GM18861 (cell line): Measurements from ENCODE around the gene CPA1.
A peak's percentile ranks its signal among the peaks of the same experiment; 100 is the strongest.

Experiments used
- ATAC-seq: cut with Tn5 transposase; IDR thresholded peaks from one replicate; pipeline ENCODE4 v1.9.1; 2021; ENCODE audit not compliant: unreplicated experiment

CPA1 gene

DNA sequence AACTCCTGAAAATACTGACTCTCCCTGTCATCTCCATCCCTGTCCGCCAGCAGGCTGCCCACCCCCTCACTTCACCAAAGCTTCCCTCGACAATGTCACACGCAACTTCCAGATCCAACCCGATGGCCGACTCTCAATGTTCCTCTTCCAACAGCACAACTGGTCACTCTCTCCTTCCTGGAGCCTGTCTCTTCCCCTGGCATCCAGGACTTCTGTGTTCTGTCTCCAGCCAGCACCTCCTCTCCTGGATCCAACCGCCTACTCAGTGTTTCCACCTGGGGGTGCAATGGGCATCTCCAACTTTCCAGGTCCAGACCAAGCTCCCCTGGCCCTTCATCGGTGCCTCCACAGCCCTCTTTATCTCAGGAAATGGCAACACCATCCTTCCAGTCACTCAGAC is 27.1 kb upstream of the CPA1 start:
- ATAC-seq: no peak

DNA sequence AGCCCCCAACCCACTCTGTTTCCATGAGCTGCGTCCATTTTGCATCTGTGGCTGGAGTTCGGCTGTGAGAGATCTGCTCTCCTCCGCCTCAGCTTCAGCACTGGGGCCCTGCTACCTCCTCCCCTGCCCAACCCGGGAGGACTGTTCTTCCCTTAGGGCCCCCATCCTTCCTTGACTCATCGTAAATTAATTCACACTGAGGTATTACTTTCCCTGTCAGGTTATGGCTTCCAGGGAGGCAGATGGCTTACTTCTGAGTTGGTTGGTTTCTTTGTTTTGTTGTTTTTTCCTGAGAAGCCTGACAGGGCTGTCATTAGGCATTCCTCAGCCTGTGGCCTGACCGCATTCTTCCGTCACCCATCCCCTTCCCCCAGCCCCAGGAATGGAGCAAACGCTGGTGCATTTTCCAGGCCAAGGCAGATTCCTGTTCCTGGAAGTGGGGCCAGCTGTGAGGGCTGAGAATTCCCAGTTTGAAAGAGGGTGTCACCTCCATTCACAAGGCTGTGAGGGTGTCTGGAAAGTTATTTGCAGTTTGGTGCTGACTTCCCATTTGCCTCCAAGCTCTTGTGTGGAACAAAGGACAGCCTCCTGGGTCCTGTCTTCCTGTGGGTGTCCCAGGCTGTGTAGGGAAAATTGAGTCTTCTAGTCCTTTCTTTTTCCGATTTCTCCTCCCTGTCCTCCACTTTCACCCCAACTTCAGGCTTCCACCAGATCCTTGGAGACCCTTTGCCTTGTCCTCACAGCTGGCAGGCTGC is 24.0 kb upstream of the CPA1 start:
- ATAC-seq: no peak

GRCh38 chr7:130356876-130357611 is 23.2 kb upstream of the CPA1 start:
- ATAC-seq: no peak

- ATAC-seq: no peak
Observed at GRCh38 chr7:130358471-130358870, 21.8 kb upstream of the CPA1 start.

DNA sequence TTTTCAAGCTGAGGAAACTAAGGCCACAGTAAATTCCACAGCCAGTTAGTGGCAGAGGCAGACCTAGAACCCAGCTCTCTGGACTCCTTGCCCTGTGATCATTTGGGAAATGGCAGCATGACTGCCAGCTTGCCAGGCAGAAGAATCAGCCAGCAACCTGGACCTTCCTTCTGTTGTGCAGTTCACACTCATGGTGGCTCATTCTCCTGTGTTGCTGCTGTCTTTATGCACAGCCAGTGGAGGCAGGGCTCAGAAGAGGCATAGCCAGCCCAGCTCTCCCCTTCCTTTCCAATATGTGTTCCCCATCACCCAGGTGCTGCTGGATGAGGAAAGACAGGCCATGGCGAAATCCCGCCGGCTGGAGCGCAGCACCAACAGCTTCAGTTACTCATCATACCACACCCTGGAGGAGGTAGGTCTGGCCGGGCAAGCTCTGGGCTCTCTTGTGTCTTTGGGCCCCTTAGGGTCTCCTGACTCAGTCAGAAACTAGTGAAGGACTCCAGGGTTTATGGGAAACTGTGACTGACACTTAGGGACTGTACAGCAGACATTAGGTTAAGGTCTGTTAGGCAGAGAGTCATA is 20.9 kb upstream of the CPA1 start:
- no peak for ATAC-seq

DNA sequence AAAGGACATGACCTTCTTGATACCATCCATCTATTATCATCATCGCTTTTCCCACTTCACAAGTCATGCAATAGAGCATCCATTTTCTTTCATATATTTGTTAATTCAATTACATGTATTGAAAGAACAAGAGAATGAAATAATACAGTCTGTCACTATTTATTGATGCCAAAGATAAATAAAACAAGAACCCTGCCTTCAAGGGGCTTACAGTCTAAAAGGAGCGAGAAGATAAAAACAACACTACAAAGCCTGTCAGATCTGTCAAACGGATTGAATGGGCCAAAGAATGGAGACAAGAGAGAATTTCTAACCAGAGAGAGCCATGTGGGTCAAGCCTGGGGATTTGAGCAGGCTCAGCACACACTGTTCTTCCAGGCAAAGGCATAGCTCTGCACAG is 19.8 kb upstream of the CPA1 start:
- no peak for ATAC-seq

DNA sequence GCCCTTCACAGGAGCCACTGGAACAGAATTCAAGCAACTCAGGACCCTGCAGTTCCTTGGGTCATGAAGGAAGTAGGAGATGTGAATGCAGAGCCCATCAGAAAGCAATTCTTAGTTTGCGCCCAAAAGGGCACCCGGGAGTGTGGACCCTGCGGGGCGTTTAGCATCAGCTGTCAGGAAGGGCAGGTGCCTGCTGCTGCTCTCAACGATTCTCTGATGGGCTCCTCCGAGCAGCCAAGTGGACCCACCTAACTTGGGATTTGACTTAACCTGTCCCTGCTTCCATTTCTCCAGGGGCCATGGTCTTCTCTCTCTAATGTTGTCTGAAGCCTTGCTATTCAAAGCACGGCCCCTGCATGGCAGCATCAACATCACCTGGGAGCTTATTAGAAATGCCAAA is 18.6 kb upstream of the CPA1 start:
- ATAC-seq: no peak

GRCh38 chr7:130362251-130362816 is 18.0 kb upstream of the CPA1 start:
- no peak for ATAC-seq

DNA sequence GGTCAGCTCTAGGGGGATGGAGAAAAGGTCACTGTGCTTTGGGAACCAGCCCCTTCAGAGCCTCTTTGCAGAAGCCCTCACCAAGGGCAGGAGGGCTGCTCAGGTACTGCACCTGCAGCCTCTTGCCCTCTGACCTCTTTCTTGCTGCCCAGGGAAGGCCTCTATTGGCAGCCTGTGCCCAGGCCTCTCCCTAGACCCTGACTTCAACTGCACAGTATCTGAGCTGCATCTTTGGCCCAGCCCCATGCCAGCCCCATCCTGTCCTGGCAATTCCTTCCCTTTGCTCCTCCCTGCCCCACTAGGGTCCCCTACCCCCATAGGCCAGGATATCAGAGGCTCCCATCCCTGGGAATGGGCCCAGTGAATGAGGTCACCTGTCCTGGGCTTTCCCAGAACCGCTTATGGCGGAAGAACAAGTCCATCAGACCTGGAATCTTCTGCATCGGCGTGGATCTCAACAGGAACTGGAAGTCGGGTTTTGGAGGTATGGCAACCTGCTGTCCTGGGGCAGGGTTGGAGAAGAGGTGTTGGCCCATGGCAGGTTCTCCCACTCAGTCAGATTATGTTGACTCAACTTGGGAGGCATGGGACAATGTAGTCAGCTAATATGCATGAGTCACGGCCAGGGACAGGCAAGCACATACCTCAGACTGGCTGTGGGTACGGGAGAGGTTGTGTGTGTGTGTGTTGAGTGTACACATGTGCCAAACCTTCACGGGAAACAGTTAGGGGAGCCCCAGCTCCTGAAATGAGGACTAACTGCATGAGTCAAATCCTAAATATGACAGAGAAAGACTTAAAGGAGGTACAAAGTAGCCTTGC is 17.1 kb upstream of the CPA1 start:
- no peak for ATAC-seq

GRCh38 chr7:130364451-130364850 is 15.8 kb upstream of the CPA1 start:
- ATAC-seq: no peak

DNA sequence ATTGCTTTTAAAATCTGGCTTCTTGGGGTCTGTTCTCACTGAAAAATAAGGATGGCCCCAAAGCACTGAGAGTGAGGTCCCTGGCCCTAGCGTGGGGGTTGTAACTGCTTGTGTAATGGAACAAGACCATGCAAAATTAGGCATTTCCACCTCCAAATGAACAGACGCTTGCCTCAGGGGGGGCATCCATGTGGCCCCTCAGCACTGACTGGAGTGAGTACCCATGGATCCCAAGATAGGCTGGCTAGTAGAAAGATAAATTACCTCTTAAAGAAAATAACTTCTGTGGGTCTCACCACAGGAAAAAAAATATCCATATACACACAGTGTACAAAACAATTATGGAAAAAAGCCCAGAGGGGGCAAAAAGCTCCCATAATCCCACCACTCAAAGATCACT is 15.2 kb upstream of the CPA1 start:
- ATAC-seq: no peak

DNA sequence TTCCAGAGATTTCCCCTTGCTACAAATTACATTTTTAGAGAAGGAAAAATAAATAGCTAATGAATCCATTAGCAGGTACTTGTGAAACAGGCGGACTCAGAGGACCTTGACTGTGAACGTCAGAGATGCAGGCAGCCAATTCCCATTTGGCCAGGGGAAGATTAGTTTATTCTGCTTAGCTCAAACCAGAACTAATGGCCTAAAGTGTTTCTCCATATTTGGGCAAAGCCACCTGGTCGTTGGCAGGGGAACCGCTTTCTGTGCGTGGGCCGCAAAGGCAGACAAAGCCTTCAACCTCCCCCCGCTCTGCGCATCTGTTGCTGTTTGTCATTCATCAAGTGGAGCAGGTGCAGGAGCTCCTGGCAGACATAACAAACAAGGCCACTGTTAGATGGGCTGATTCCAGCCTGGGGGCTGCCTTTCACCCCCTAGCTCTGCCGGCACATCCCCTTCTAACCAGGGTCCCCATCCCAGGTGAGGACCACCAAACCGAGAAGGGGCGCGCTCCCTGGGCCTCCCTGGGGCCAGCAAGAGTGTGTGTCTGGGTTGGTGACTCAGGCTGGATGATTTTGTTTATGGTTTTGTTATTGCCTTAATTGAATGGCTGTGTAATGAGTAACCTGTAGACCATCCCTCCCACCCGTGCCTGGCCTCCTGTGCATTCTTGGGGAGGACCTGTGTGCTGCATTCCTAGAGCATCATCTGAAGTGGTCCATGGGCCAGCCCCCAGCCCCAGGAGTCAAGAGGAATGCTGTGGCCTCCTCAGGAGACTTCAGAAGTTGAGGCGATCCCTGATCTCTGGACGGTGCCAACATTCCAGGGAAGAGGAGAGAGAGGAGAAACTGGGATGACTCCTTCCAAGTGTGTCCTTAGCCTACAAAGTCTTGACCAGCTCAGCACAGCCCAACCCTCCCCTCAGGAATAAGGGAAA is 14.5 kb upstream of the CPA1 start:
- peak; percentile 64 for ATAC-seq

DNA sequence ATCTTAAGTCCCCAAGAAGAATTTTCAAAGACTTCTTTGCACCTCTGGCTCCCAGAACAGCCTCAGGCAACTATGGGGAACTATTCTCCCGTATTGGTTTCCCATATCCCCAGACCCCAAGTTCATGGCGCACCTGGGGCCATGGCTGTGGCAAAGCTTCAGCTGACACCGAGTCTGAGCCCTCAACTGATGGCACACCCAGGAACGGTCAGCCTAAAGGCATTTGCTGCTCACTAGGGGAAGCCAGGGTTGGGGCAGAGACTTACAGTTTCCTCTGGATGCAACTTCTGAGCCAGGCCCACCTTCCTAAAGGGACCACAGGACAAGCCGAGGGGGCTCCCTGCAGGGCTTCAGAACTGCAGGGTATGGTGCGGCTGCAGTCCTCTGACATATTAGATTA is 13.7 kb upstream of the CPA1 start:
- no peak for ATAC-seq

GRCh38 chr7:130367088-130367755 is 13.1 kb upstream of the CPA1 start:
- ATAC-seq: no peak

DNA sequence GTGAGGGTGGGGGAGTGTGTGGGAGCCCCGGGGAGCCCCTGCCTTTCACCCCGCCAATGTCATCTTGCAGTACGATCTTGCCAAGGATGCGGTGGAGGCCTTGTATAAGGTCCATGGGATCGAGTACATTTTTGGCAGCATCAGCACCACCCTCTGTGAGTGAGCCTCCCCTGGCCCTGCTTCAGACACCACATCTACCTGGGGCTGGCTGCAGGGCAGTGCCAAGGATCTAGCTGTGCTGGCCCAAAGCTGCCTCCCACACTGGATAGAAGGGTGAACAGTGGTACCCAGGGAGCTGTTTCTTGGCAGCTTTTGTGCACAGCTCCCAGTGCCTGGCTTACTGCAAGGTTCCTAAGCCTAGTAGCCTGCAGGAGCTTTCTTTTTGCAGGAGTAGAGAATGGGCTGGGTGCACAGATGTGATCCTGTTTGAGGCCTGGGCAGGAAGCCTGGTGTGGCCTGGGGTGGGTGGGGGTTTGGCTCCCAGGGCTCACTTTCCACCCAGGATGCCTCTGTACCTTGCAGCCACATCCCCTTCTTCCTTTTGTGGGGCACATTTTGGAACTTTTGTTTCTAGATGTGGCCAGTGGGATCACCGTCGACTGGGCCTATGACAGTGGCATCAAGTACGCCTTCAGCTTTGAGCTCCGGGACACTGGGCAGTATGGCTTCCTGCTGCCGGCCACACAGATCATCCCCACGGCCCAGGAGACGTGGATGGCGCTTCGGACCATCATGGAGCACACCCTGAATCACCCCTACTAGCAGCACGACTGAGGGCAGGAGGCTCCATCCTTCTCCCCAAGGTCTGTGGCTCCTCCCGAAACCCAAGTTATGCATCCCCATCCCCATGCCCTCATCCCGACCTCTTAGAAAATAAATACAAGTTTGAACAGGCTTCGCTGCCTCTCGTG is 12.2 kb upstream of the CPA1 start:
- ATAC-seq: no peak

DNA sequence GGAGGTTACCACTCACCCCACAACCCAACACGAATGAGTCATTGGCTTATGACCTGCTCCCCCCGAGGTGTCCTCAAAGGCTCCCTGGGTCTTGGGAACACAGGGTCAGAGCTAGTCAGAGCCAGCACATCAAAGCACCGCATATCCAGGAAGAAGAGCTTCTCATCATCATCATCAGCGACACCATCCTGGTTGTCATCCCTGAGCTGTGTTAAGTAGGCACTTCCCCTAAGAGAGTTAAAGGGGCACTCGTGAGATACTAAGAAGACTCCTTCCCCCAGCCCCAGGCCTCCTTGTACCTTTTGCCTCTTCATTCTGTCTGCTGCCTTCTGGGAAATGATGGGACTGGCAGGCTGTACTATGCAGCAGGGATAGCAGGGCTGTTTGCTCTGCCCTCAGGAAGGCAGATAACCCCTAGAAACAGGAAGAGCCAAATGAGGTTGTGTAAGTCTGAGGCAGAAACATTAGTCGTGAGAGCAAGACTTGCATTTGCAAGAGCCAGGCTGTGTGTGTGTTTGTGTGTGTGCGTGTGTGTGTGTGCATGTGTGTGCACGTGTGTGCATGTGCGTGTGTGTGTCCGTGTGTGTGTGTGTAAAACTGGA is 11.1 kb upstream of the CPA1 start:
- ATAC-seq: no peak

DNA sequence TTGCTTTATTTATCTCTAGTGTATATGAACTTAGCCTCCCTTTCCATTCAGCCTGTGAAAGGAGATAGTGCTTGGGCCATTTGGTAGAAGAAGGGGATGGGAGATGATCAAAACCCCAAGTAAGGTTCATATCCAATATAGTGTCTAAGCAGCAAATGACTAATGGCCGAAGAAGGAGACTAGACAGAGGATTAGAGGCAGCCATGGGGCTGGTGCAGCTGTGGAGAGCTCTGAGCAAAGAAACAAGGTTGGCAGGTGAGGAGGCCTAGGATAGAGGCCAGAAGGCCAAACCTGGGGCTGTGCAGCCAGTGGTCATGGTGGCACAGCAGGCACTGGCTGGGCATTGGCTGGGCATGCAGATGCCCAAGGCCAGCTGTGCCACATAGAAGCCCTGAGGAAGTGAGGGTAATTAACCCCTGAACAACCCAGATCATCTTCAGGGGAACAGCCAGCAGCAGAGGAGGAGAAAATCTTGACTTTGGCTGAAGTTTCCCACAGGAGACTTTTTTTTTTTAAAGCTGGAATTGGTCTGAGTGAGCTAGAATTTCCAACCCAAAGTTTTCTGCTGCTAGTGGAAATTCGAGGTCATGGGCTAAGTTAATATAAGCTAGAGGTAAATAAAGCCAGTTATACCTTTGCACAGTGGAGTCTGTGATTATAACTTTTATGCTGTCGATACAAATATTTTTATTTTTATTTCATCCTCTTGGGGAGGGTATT is 10.3 kb upstream of the CPA1 start:
- no peak for ATAC-seq
